ENCODE data around the gene EEF1A2.

Gene EEF1A2

GRCh38 chr20:63498960-63499337 is at the start of gene EEF1A2:
EEF1A2 (minus strand) TSS chr20:63499083; CDS start chr20:63497763, 1,320 bp downstream.
- no peak for TF ChIP-seq GATA1 (IDR thresholded peaks at IDR 0.05; ENCODE audit: low read depth, low read length)
- TF ChIP-seq POLR2A (IDR thresholded peaks at IDR 0.05; ENCODE audit: low read length): no peak
- DNase-seq: peak; percentile 37 to 52

DNA sequence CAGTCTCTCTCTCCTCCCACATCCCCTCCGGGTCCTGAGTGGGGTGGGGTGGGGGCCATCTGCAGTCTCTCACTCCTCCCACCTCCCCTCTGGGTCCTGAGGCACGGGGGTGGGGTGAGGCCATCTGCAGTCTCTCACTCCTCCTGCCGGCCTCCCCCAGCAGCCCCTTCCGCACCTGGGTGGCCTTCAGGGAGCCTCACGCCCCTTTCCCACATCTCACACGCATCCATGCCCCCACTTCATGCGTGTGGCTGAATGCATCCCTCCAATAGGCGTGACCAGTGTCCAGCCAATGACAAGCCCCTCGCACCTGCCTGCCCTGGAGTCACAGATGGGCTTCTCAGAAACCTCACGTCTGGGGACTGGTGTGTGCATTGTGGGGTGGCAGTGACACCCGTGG is 49.7 kb upstream of the EEF1A2 start:
- TF ChIP-seq GATA1 (IDR thresholded peaks at IDR 0.05; ENCODE audit: low read depth, low read length) (no peak), POLR2A (IDR thresholded peaks at IDR 0.05; ENCODE audit: low read length) (no peak)
- DNase-seq: no peak

DNA sequence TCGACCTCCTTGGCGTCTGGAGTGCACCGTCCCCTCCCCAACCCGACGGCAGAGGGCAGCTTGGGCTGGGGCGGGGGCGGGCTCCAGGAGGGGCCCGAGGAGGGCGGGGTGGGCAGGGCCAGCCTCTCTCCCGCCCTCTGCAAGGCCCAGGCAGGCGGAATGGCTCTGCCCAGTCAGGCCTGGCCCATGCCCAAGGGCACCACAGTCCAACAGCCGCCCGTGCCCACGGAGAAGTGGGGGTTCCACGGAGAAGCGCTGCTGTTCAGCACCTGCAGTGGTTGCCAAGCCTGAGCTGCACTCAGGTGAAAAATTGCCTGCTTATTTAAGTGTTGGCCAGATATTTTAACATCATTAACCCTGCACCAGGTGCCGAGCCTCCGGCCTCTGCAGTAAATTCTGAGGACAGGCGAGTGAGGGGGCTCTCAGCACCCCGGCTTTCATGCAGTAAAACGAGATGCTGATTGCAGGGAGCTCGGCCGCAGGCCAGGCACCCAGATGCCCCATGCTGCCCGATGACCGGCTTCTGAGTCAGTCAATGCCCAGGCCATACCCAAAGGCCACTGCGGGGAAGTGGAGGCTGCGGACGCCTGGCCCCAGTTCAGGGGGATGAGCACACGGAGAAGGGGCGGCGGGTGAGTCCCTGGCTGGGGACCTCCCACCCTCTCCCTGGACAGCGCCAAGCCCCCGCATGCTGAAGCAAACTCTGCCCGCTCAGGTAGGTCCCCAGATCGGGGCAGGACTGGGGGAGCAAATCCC is 49.0 kb upstream of the EEF1A2 start, which contains the start of gene SRMS:
Gene SRMS, minus strand, starts transcription at position 25 of the 756 bp plus-strand sequence. CDS start 286 bp downstream, outside the sequence.
- no peak for DNase-seq
- TF ChIP-seq GATA1 (IDR thresholded peaks at IDR 0.05; ENCODE audit: low read depth, low read length) (no peak), POLR2A (IDR thresholded peaks at IDR 0.05; ENCODE audit: low read length) (no peak)

GRCh38 chr20:63546956-63547724 is 48.3 kb upstream of the EEF1A2 start:
- DNase-seq: no peak
- TF ChIP-seq POLR2A (IDR thresholded peaks at IDR 0.05; ENCODE audit: low read length): no peak
- TF ChIP-seq GATA1 (IDR thresholded peaks at IDR 0.05; ENCODE audit: low read depth, low read length): no peak

DNA sequence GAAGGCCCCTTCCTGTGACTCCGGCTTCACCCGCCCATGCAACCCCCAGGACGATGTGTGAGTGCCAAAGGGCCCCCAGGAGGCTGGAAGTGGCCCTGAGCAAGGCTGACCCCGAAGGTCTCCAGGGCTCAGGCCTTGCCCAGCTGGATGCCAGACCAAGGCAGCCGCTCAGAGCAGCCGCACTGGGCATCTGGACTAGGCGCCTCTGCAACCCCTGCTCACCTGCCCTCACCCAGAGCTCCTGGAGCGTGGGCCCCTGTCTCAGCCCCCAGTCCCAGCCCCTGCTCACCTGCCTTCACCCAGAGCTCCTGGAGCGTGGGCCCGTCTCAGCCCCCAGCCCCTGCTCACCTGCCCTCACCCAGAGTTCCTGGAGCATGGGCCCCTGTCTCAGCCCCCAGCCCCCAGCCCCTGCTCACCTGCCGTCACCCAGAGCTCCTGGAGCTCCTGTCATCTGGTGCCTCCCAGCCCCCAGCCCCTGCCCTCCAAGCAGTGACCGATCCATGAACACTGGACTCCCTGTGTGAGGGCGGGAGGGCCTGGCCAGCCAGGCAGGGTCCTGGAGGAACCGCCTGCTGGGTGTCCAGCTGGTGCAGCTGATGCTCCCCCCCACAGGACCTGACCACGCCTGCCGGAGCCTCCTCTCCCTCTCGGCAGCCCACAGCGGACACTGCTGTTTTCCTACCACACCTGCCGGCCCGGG is 47.5 kb upstream of the EEF1A2 start:
- DNase-seq: no peak

DNA sequence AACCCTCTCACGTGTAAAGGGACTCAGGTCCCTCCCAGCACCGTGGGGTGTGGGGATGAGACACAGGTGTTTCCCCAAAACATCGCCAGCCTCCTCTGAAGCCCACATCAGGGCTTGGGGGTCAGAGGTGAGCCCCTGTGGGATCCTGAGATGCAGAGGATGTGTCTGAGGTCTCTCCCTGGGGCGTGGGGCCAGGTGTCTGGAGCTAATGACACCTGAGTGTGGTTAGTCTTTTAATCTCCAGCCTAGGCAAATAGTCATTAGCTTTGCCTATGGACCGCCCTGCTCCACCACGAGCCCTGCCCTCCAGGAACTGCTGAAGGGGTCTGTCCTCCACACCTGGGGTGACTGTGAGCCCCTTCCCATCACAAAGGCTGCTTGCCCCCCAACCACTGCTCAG is 46.9 kb upstream of the EEF1A2 start:
- TF ChIP-seq POLR2A (IDR thresholded peaks at IDR 0.05; ENCODE audit: low read length) (no peak), GATA1 (IDR thresholded peaks at IDR 0.05; ENCODE audit: low read depth, low read length) (no peak)
- no peak for DNase-seq

More for the DNA sequence above, 47.5 kb upstream of the EEF1A2 start:
- TF ChIP-seq GATA1 (IDR thresholded peaks at IDR 0.05; ENCODE audit: low read depth, low read length): no peak
- no peak for TF ChIP-seq POLR2A (IDR thresholded peaks at IDR 0.05; ENCODE audit: low read length)

- TF ChIP-seq GATA1 (IDR thresholded peaks at IDR 0.05; ENCODE audit: low read depth, low read length) (no peak), POLR2A (IDR thresholded peaks at IDR 0.05; ENCODE audit: low read length) (no peak)
- DNase-seq: no peak
Measured at GRCh38 chr20:63544958-63545516, 46.2 kb upstream of the EEF1A2 start.

GRCh38 chr20:63544241-63544957 is 45.5 kb upstream of the EEF1A2 start:
- DNase-seq: no peak
- TF ChIP-seq POLR2A (IDR thresholded peaks at IDR 0.05; ENCODE audit: low read length) (no peak), GATA1 (IDR thresholded peaks at IDR 0.05; ENCODE audit: low read depth, low read length) (no peak)

DNA sequence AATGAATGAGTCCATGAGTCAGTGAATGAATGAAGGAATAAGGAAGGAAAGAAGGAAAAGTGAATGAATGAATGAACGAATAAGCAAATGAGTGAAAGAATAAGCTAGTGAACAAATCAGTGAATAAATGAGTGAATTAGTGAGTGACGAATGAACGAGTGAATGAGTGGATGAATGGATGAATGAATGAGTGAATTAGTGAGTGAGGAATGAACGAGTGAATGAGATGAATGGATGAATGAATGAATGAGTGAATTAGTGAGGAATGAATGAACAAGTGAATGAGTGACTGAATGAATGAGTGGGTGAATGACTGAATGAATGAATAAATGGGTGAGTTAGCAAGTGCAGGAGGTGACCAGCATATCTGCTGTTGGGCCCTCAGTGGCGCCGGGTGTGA is 44.9 kb upstream of the EEF1A2 start:
- TF ChIP-seq POLR2A (IDR thresholded peaks at IDR 0.05; ENCODE audit: low read length) (no peak), GATA1 (IDR thresholded peaks at IDR 0.05; ENCODE audit: low read depth, low read length) (no peak)

DNA sequence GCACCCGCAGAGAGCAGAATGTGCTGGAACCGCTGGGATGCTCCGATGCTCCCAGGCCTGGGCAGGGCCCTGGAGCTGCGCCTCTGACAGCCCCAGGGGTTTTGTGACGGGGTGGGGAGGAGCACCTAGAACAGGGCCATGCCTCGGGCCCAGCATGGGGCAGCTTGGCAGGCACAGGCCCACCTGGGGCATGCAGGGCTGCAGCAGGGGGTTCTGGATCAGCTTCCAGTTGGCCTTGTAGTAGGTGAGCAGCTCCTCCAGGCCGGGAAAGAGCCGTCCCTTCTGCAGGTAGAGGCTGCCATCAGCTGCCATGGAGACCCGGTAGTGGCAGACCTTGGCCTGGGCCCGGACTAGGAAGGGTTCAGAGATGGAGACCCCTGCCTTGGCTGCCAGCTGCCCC is 44.2 kb upstream of the EEF1A2 start:
- no peak for TF ChIP-seq GATA1 (IDR thresholded peaks at IDR 0.05; ENCODE audit: low read depth, low read length)
- no peak for DNase-seq

More for the DNA sequence above, 44.9 kb upstream of the EEF1A2 start:
- DNase-seq: no peak

- no peak for TF ChIP-seq POLR2A (IDR thresholded peaks at IDR 0.05; ENCODE audit: low read length)
- TF ChIP-seq GATA1 (IDR thresholded peaks at IDR 0.05; ENCODE audit: low read depth, low read length): no peak
- DNase-seq: no peak
Measured at GRCh38 chr20:63542696-63543095, 43.8 kb upstream of the EEF1A2 start.

DNA sequence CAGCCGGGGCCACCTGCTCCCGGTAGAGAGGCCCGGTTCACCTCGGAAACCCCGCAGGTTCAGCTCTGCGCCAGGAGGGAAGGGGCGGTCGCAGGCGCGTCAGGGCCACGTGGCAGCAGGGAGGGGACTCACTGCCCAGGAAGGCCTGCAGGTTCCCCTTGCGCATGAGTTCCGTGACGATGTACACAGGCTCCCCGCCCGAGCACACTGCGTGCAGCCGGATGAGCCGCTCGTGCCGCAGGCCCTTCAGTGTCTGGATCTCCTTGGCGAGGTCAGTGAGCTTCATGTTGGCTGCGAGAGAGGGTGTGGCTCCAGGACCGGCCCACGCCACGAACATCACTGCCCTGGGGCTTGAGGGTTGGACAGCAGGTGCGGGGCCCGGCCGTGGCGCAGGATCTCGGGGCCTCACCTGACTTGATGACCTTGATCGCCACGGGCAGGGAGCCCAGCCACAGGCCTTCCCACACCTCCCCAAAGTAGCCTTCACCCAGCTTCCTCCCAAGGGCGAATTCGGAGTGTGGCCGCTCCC is 43.2 kb upstream of the EEF1A2 start:
- no peak for TF ChIP-seq GATA1 (IDR thresholded peaks at IDR 0.05; ENCODE audit: low read depth, low read length)
- no peak for TF ChIP-seq POLR2A (IDR thresholded peaks at IDR 0.05; ENCODE audit: low read length)
- no peak for DNase-seq

DNA sequence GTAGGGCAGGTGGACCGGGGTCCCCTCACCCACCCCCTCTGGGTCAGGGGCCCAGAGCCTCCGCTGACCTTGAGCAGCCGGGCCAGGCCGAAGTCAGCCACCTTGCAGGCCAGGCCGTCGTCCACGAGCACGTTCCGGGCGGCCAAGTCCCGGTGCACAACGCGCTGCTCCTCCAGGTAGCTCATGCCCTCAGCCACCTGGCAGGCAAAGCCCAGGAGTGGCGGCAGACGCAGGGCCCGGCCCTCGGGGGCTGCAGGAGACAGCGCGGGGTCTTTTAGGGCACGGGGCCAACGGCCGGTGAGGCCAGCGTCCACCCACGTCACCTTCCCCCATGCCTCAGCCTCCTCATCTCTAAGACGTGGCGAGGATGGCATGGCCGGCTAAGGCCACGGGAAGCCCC is 42.5 kb upstream of the EEF1A2 start:
- DNase-seq: no peak
- TF ChIP-seq GATA1 (IDR thresholded peaks at IDR 0.05; ENCODE audit: low read depth, low read length) (no peak), POLR2A (IDR thresholded peaks at IDR 0.05; ENCODE audit: low read length) (no peak)

Data from erythroblast (primary cell).